Endometrial microvascular endothelial cells (primary cell): ENCODE results near the gene CYTH3. TPM values are rescaled to one million over a fixed set of nuclear protein-coding genes. Genes with fewer than 3 reads are reported as not detected.
"Not testable (repeated sequence)": the region's sequence is repeated elsewhere in the genome, so short reads cannot be mapped to it uniquely, and the experiment has no call there.

Source experiments
- in situ Hi-C: cut with HindIII; loops from 2 replicates; pipeline ENCODE4 v1.10.0; 2017; ENCODE audit warnings: low sequenced_read_pairs, low pct_unique_long_range_greater_than_20kb; ENCODE audit errors: inconsistent ontology term
- total RNA-seq: library from RNA; depleted of rRNA; stranded (reverse); fragments of >200 nt; gene quantifications from one replicate; pipeline ENCODE4 v1.2.3, GENCODE V29; 2015; ENCODE audit errors: inconsistent ontology term

CYTH3 gene
- total RNA-seq, 1 donor from 2014 or later = 8.9 TPM

GRCh38 chr7:6212008-6212407 lies 60.4 kb downstream of the CYTH3 start:
- in situ Hi-C loops = no loop called here

- in situ Hi-C loops = no loop called here
These were observed 61.6 kb downstream of the CYTH3 start for GRCh38 chr7:6210621-6211372.

- in situ Hi-C loops = no loop called here
These were observed 63.1 kb downstream of the CYTH3 start for GRCh38 chr7:6209340-6209739.

GRCh38 chr7:6208573-6209328 lies 63.7 kb downstream of the CYTH3 start:
- in situ Hi-C loops = no loop called here

GRCh38 chr7:6205971-6206660 lies 66.3 kb downstream of the CYTH3 start:
- in situ Hi-C loops = no loop called here

- in situ Hi-C loops = no loop called here
These were observed 69.0 kb downstream of the CYTH3 start for GRCh38 chr7:6203381-6203780.

GRCh38 chr7:6202117-6202516 lies 70.3 kb downstream of the CYTH3 start:
- in situ Hi-C loops = no loop called here

- in situ Hi-C loops = no loop called here
These were observed 71.5 kb downstream of the CYTH3 start for GRCh38 chr7:6200971-6201370.

GRCh38 chr7:6198689-6199595 lies 73.5 kb downstream of the CYTH3 start:
- in situ Hi-C loops = no loop called here

GRCh38 chr7:6197801-6198551 lies 74.4 kb downstream of the CYTH3 start:
- in situ Hi-C loops = no loop called here

GRCh38 chr7:6193709-6194108 lies 78.7 kb downstream of the CYTH3 start:
- in situ Hi-C loops = no loop called here

GRCh38 chr7:6190563-6190962 lies 81.9 kb downstream of the CYTH3 start:
- in situ Hi-C loops = not testable (repeated sequence)

- in situ Hi-C loops = loop anchor here (10.0 kb wide), 1 partner anchor 76 kb away; no protein-coding TSS in a partner anchor
These were observed 84.0 kb downstream of the CYTH3 start for GRCh38 chr7:6188389-6188788.

GRCh38 chr7:6186577-6186976 lies 85.8 kb downstream of the CYTH3 start:
- in situ Hi-C loops = loop anchor here (10.0 kb wide), 1 partner anchor 78 kb away; no protein-coding TSS in a partner anchor

- in situ Hi-C loops = loop anchor here (10.0 kb wide), 1 partner anchor 82 kb away; no protein-coding TSS in a partner anchor
These were observed 89.4 kb downstream of the CYTH3 start for GRCh38 chr7:6182993-6183392.

GRCh38 chr7:6181136-6181535 lies 91.3 kb downstream of the CYTH3 start:
- in situ Hi-C loops = loop anchor here (10.0 kb wide), 1 partner anchor 84 kb away; no protein-coding TSS in a partner anchor

- in situ Hi-C loops = loop anchor here (10.0 kb wide), 1 partner anchor 84 kb away; no protein-coding TSS in a partner anchor
These were observed 92.1 kb downstream of the CYTH3 start for GRCh38 chr7:6180344-6180725.
